GM23248 (cell line): Measurements from ENCODE around the gene PKNOX2. TPM values are rescaled to one million over a fixed set of nuclear protein-coding genes. Genes with fewer than 3 reads are reported as not detected.
A peak's percentile ranks its signal among the peaks of the same experiment; 100 is the strongest.

Source experiments
- DNase-seq: peaks from one replicate; pipeline ENCODE4 v3.0.0-alpha.2; 2015
- H2AFZ ChIP-seq: fragments of 200-600 bp; sonication (generic); 2 replicates; pipeline ENCODE4 v1.6.1; 2016; ENCODE audit warnings: antibody characterized with exemption
- H3F3A ChIP-seq: fragments of 200-600 bp; sonication (generic); 2 replicates; pipeline ENCODE4 v1.6.1; 2016; ENCODE audit warnings: mild to moderate bottlenecking, antibody characterized with exemption, mixed run types; ENCODE audit not compliant: insufficient read depth
- H3K27ac ChIP-seq: fragments of 200-600 bp; sonication (generic); 2 replicates; pipeline ENCODE4 v1.5.1; 2016; ENCODE audit warnings: mild to moderate bottlenecking
- H3K27me3 ChIP-seq: fragments of 200-600 bp; sonication (generic); replicated peaks from 2 replicates; pipeline ENCODE4 v1.6.1; 2016; ENCODE audit warnings: mild to moderate bottlenecking; ENCODE audit not compliant: insufficient read depth
- H3K36me3 ChIP-seq: fragments of 200-600 bp; sonication (generic); 2 replicates; pipeline ENCODE4 v1.6.1; 2016; ENCODE audit warnings: low read depth, mild to moderate bottlenecking
- H3K4me1 ChIP-seq: fragments of 200-600 bp; sonication (generic); 2 replicates; pipeline ENCODE4 v1.6.1; 2016; ENCODE audit warnings: mild to moderate bottlenecking; ENCODE audit not compliant: insufficient read depth
- H3K4me2 ChIP-seq: fragments of 200-600 bp; sonication (generic); one replicate; pipeline ENCODE4 v1.6.1; 2016; ENCODE audit warnings: mild to moderate bottlenecking; ENCODE audit not compliant: unreplicated experiment
- H3K4me3 ChIP-seq: fragments of 200-600 bp; sonication (generic); 2 replicates; pipeline ENCODE4 v1.5.1; 2016; ENCODE audit warnings: mild to moderate bottlenecking
- H3K79me2 ChIP-seq: fragments of 200-600 bp; sonication (generic); 2 replicates; pipeline ENCODE4 v1.6.1; 2016; ENCODE audit warnings: mild to moderate bottlenecking; ENCODE audit not compliant: insufficient read depth
- H3K9ac ChIP-seq: fragments of 200-600 bp; sonication (generic); 2 replicates; pipeline ENCODE4 v1.6.1; 2016; ENCODE audit warnings: mild to moderate bottlenecking
- H3K9me2 ChIP-seq: fragments of 200-600 bp; sonication (generic); 2 replicates; pipeline ENCODE4 v1.6.1; 2016; ENCODE audit warnings: mixed run types, mild to moderate bottlenecking, moderate library complexity; ENCODE audit not compliant: insufficient read depth
- H3K9me3 ChIP-seq: fragments of 200-600 bp; sonication (generic); one replicate; pipeline ENCODE4 v1.6.1; 2017; ENCODE audit warnings: low read depth
- H4K20me1 ChIP-seq: fragments of 200-600 bp; sonication (generic); 2 replicates; pipeline ENCODE4 v1.6.0; 2016; ENCODE audit not compliant: insufficient read depth
- EZH2 ChIP-seq: fragments of 200-600 bp; sonication (generic); IDR thresholded peaks from 2 replicates; pipeline ENCODE4 v1.6.1; 2018; ENCODE audit warnings: antibody characterized with exemption, mild to moderate bottlenecking; ENCODE audit not compliant: insufficient read depth, poor library complexity, severe bottlenecking
- EZH2phosphoT487 ChIP-seq: fragments of 200-600 bp; sonication (generic); IDR thresholded peaks from 2 replicates; pipeline ENCODE4 v1.6.1; 2018; ENCODE audit warnings: antibody characterized with exemption, moderate library complexity, mild to moderate bottlenecking, low read depth; ENCODE audit not compliant: insufficient read depth
- WGBS, 2 experiments: methylation state at CpG; one replicate each; pipeline ENCODE4 v1.1.6; 2015 to 2017; ENCODE audit warnings: low lambda C conversion rate in 2 of 2, low coverage in 1 of 2; ENCODE audit errors: missing lambda C conversion rate in 2 of 2; 5-methylcytosine and 5-hydroxymethylcytosine counted together
- in situ Hi-C: fragments of 300-500 bp; cut with MboI; formaldehyde crosslinking; loops from 2 replicates; pipeline ENCODE4 v1.15.0; 2020
- polyA plus RNA-seq: library from polyadenylated mRNA; unstranded; fragments of >200 nt; fragmentation: Nextera tagmentation; extraction: Ambion mirVana; gene quantifications from 2 replicates; pipeline ENCODE4 v1.2.1, GENCODE V29; 2016
- total RNA-seq: library from RNA; depleted of rRNA; stranded (reverse); fragments of >200 nt; shearing (Covaris generic); gene quantifications from 2 replicates; pipeline ENCODE4 v1.2.3, GENCODE V29; 2014

The PKNOX2 gene
- total and polyA plus RNA-seq, 2 experiments from 2014 or later: 0.21 to 0.76 TPM

- Histone ChIP-seq H3K9ac (no peak overlapping the region), H4K20me1 (no peaks in the 10 kb centered on the region), H3K9me2 (no peaks in the 10 kb centered on the region), H3K4me2 (no peak overlapping the region), H3K27ac (no peak overlapping the region), H2AFZ (no peak overlapping the region), H3K36me3 (no peaks in the 10 kb centered on the region), H3K9me3 (no peaks in the 10 kb centered on the region), H3K27me3 (no peaks in the 10 kb centered on the region), H3K79me2 (no peaks in the 10 kb centered on the region), H3K4me3 (no peak overlapping the region), H3K4me1 (peaks cover 18% of the 10 kb centered on the region), H3F3A (peaks cover 23% of the 10 kb centered on the region)
- 81 to 86% methylated on average over 14 to 16 of the region's 16 CpGs for WGBS, 2 experiments
- DNase-seq: no peak
- in situ Hi-C loops: loop anchor here (10.0 kb wide), 1 partner anchor 258 kb away; no protein-coding TSS in a partner anchor
- no peak for TF ChIP-seq EZH2
These were observed 177.9 kb downstream of the PKNOX2 start for GRCh38 chr11:125342281-125342930.

GRCh38 chr11:125343086-125343717, 178.7 kb downstream of the PKNOX2 start:
- in situ Hi-C loops: loop anchor here (10.0 kb wide), 1 partner anchor 258 kb away; no protein-coding TSS in a partner anchor
- Histone ChIP-seq H3K4me3 (no peak overlapping the region), H3K4me1 (peaks cover 13% of the 10 kb centered on the region), H2AFZ (no peak overlapping the region), H3K27ac (no peak overlapping the region), H3K9ac (no peak overlapping the region), H3F3A (peaks cover 22% of the 10 kb centered on the region), H3K9me2 (no peaks in the 10 kb centered on the region), H3K79me2 (no peaks in the 10 kb centered on the region), H3K4me2 (no peak overlapping the region), H3K27me3 (no peaks in the 10 kb centered on the region), H4K20me1 (no peaks in the 10 kb centered on the region), H3K36me3 (no peaks in the 10 kb centered on the region), H3K9me3 (no peaks in the 10 kb centered on the region)
- no peak for TF ChIP-seq EZH2phosphoT487
- no peak for TF ChIP-seq EZH2
- 92% methylated on average over 7 of the region's 7 CpGs for WGBS, 2 experiments
- no peak for DNase-seq

GRCh38 chr11:125343718-125344131, 179.2 kb downstream of the PKNOX2 start:
- DNase-seq: peak; percentile 39
- no peaks in the 10 kb centered on the region for H3K36me3 ChIP-seq
- no peak overlapping the region for H3K4me3 ChIP-seq
- no peak overlapping the region for H3K4me2 ChIP-seq
- no peaks in the 10 kb centered on the region for H3K79me2 ChIP-seq
- TF ChIP-seq EZH2phosphoT487 (no peak), EZH2 (no peak)
- H3K9me2 ChIP-seq: no peaks in the 10 kb centered on the region
- no peaks in the 10 kb centered on the region for H3K27me3 ChIP-seq
- in situ Hi-C loops: loop anchor here (10.0 kb wide), 1 partner anchor 259 kb away; no protein-coding TSS in a partner anchor
- 85 to 86% methylated on average over 13 of the region's 13 CpGs for WGBS, 2 experiments
- H2AFZ ChIP-seq: no peak overlapping the region
- H3F3A ChIP-seq: peaks cover 17% of the 10 kb centered on the region
- no peaks in the 10 kb centered on the region for H3K9me3 ChIP-seq
- H3K27ac ChIP-seq: no peak overlapping the region
- peaks cover 8% of the 10 kb centered on the region for H3K4me1 ChIP-seq
- no peak overlapping the region for H3K9ac ChIP-seq
- no peaks in the 10 kb centered on the region for H4K20me1 ChIP-seq

- TF ChIP-seq EZH2phosphoT487 (no peak), EZH2 (no peak)
- WGBS, 2 experiments: 95 to 98% methylated on average over 4 of the region's 4 CpGs
- H3K27ac ChIP-seq: no peak overlapping the region
- H3F3A ChIP-seq: peaks cover 7% of the 10 kb centered on the region; the same call in 1 of the 2 replicates
- H2AFZ ChIP-seq: no peak overlapping the region
- no peak overlapping the region for H3K4me3 ChIP-seq
- no peaks in the 10 kb centered on the region for H4K20me1 ChIP-seq
- no peaks in the 10 kb centered on the region for H3K27me3 ChIP-seq
- H3K9me2 ChIP-seq: no peaks in the 10 kb centered on the region
- H3K4me2 ChIP-seq: no peak overlapping the region
- in situ Hi-C loops: loop anchor here (5.0 to 10.0 kb wide), 2 partner anchors 183 to 260 kb away; partner anchors contain the start of gene PKNOX2
- DNase-seq: no peak
- H3K4me1 ChIP-seq: no peaks in the 10 kb centered on the region
- no peaks in the 10 kb centered on the region for H3K79me2 ChIP-seq
- H3K36me3 ChIP-seq: no peaks in the 10 kb centered on the region
- no peak overlapping the region for H3K9ac ChIP-seq
- no peaks in the 10 kb centered on the region for H3K9me3 ChIP-seq
These were observed 180.4 kb downstream of the PKNOX2 start for GRCh38 chr11:125344846-125345420.
